ENCODE results near the gene RXRG.

The RXRG gene

DNA sequence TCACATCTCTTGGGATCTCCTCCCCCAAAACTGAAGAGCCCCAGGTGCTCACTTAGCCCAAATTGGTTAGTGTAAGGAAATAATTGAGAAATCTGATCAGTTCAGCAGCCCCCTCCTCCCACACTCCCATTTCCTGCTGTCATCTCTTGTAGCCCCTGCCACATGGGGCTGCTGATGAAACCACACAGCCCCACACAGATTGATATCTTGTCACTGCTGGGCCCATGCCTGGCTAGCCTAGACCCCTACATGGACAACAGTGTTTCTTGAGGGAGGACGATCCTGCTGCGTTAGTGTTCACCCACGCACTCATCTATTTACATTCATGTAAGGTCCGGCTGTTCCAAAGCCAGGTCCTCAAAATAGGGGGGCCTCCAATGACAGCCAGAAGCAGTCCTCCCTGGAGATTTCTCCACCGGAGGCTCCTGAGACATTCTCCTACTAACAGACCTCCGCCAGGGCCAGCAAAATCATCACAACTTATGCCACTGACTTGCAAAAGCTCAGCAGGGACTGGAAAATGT is 23.9 kb upstream of the RXRG start:
- DNase-seq (ENCODE audit: low spot score): no peak
- Histone ChIP-seq H3K79me1 (ENCODE audit: low read depth, low read length) (no peaks in the 10 kb centered on the region), H4K8ac (ENCODE audit: low read depth, low read length) (no peak overlapping the region), H3K27ac (replicated peaks; ENCODE audit: low read length) (no peak overlapping the region), H3K36me3 (replicated peaks in 1 of 2; ENCODE audit: control insufficient read depth in 2 of 2, insufficient read depth in 2 of 2, low read length in 2 of 2) (no peaks in the 10 kb centered on the region), H3K18ac (ENCODE audit: low read length) (no peak overlapping the region), H3K4me3 (ENCODE audit: low read length in 2 of 2) (no peak overlapping the region), H4K91ac (ENCODE audit: low read depth, low read length, poor library complexity) (no peak overlapping the region), H3K23ac (ENCODE audit: low read depth, low read length, poor library complexity) (no peak overlapping the region), H3K27me3 (ENCODE audit: control insufficient read depth in 3 of 3, insufficient read depth in 3 of 3, low read depth in 1 of 3, low read length in 3 of 3) (no peaks in the 10 kb centered on the region), H2BK15ac (ENCODE audit: low read length) (no peak overlapping the region), H2BK120ac (ENCODE audit: low read depth, low read length) (no peak overlapping the region), H2BK5ac (ENCODE audit: low read length) (no peak overlapping the region), H3K4ac (ENCODE audit: low read length) (no peak overlapping the region), H3K9ac (ENCODE audit: low read depth, low read length, poor library complexity) (no peak overlapping the region), H3K14ac (ENCODE audit: low read length) (no peak overlapping the region), H2AFZ (ENCODE audit: low read length) (no peak overlapping the region), H2BK12ac (ENCODE audit: low read length) (no peak overlapping the region), H3K4me2 (ENCODE audit: insufficient read depth, low read length, poor library complexity, severe bottlenecking) (no peak overlapping the region), H3K4me1 (ENCODE audit: control insufficient read depth in 2 of 2, insufficient read depth in 1 of 2, low read depth in 1 of 2, low read length in 2 of 2) (peaks cover 0 to 5% of the 10 kb centered on the region in 2 donors), H2AK5ac (ENCODE audit: low read depth, low read length) (no peak overlapping the region), H3K9me3 (replicated peaks in 1 of 2; ENCODE audit: control insufficient read depth in 2 of 2, insufficient read depth in 1 of 2, low read depth in 1 of 2, low read length in 2 of 2) (no peaks in the 10 kb centered on the region)
- no CpG with 5 or more reads among the region's 6 CpGs for WGBS, 2 donors (ENCODE audit: extremely low coverage in 2 of 2, insufficient read length in 2 of 2, insufficient replicate concordance in 1 of 2)

DNA sequence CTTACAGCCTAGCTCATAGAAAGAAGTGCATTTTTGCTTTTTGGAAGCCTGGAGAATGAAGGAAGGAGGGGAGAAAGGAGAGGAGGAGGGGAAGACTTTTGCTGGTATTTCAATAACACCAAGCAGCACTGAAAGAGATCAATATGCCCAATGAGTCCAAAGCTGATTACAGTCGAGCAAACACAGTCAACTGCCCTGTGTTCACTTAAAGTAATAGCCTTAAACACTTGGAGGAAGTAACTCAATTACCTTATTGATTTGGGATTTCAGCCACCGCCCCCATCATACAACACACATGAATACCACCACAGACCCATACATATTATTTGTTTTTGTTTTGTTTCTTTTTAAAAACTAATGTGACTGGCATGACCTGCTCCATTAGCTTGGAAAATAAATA is 23.3 kb upstream of the RXRG start:
- H3K9ac ChIP-seq (ENCODE audit: low read depth, low read length, poor library complexity): no peak overlapping the region
- H3K36me3 ChIP-seq (replicated peaks in 1 of 2; ENCODE audit: control insufficient read depth in 2 of 2, insufficient read depth in 2 of 2, low read length in 2 of 2): no peaks in the 10 kb centered on the region
- no peaks in the 10 kb centered on the region for H3K9me3 ChIP-seq (replicated peaks in 1 of 2; ENCODE audit: control insufficient read depth in 2 of 2, insufficient read depth in 1 of 2, low read depth in 1 of 2, low read length in 2 of 2)
- H3K18ac ChIP-seq (ENCODE audit: low read length): no peak overlapping the region
- no peaks in the 10 kb centered on the region for H3K27me3 ChIP-seq (ENCODE audit: control insufficient read depth in 3 of 3, insufficient read depth in 3 of 3, low read depth in 1 of 3, low read length in 3 of 3)
- H3K79me1 ChIP-seq (ENCODE audit: low read depth, low read length): no peaks in the 10 kb centered on the region
- no peak overlapping the region for H4K91ac ChIP-seq (ENCODE audit: low read depth, low read length, poor library complexity)
- no peak overlapping the region for H3K14ac ChIP-seq (ENCODE audit: low read length)
- no peak overlapping the region for H3K4me3 ChIP-seq (ENCODE audit: low read length in 2 of 2)
- WGBS, 2 donors (ENCODE audit: extremely low coverage in 2 of 2, insufficient read length in 2 of 2, insufficient replicate concordance in 1 of 2): no CpG with 5 or more reads among the region's 2 CpGs
- no peak overlapping the region for H2AFZ ChIP-seq (ENCODE audit: low read length)
- no peak overlapping the region for H2BK120ac ChIP-seq (ENCODE audit: low read depth, low read length)
- no peak overlapping the region for H3K4ac ChIP-seq (ENCODE audit: low read length)
- H3K23ac ChIP-seq (ENCODE audit: low read depth, low read length, poor library complexity): no peak overlapping the region
- H3K27ac ChIP-seq (replicated peaks; ENCODE audit: low read length): no peak overlapping the region
- H2BK12ac ChIP-seq (ENCODE audit: low read length): no peak overlapping the region
- DNase-seq (ENCODE audit: low spot score): no peak
- no peak overlapping the region for H4K8ac ChIP-seq (ENCODE audit: low read depth, low read length)
- no peak overlapping the region for H2AK5ac ChIP-seq (ENCODE audit: low read depth, low read length)
- peaks cover 0 to 5% of the 10 kb centered on the region in 2 donors for H3K4me1 ChIP-seq (ENCODE audit: control insufficient read depth in 2 of 2, insufficient read depth in 1 of 2, low read depth in 1 of 2, low read length in 2 of 2)
- H3K4me2 ChIP-seq (ENCODE audit: insufficient read depth, low read length, poor library complexity, severe bottlenecking): no peak overlapping the region
- no peak overlapping the region for H2BK5ac ChIP-seq (ENCODE audit: low read length)
- no peak overlapping the region for H2BK15ac ChIP-seq (ENCODE audit: low read length)

DNA sequence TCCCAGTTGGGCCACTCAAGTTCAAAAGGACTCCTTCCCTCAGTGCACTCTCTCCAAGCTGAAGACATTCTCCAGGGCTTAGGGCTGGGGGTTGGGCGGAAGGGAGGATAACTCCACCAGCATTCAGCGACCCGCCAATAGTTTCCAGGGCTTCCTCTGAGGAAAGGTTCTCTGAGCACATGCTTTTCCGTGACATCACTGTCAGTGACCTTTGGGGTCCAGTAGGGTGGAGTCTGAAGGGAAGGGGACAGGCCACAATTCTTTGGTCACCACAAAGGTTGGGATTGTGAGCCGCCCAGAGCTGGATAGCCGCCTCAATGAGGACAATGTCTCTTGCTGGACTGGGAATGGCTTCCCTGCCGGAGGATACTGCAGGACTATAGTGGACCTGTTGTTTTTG is 22.8 kb upstream of the RXRG start:
- Histone ChIP-seq H2BK120ac (ENCODE audit: low read depth, low read length) (no peak overlapping the region), H2BK5ac (ENCODE audit: low read length) (no peak overlapping the region), H3K27ac (replicated peaks; ENCODE audit: low read length) (no peak overlapping the region), H3K79me1 (ENCODE audit: low read depth, low read length) (no peaks in the 10 kb centered on the region), H4K8ac (ENCODE audit: low read depth, low read length) (no peak overlapping the region), H3K9me3 (replicated peaks in 1 of 2; ENCODE audit: control insufficient read depth in 2 of 2, insufficient read depth in 1 of 2, low read depth in 1 of 2, low read length in 2 of 2) (no peaks in the 10 kb centered on the region), H2AFZ (ENCODE audit: low read length) (peak overlapping the region; percentile 17), H3K4me1 (ENCODE audit: control insufficient read depth in 2 of 2, insufficient read depth in 1 of 2, low read depth in 1 of 2, low read length in 2 of 2) (peaks cover 0 to 5% of the 10 kb centered on the region in 2 donors), H3K4ac (ENCODE audit: low read length) (no peak overlapping the region), H2BK12ac (ENCODE audit: low read length) (no peak overlapping the region), H3K4me3 (ENCODE audit: low read length in 2 of 2) (no peak overlapping the region), H3K9ac (ENCODE audit: low read depth, low read length, poor library complexity) (no peak overlapping the region), H3K4me2 (ENCODE audit: insufficient read depth, low read length, poor library complexity, severe bottlenecking) (no peak overlapping the region), H3K18ac (ENCODE audit: low read length) (no peak overlapping the region), H3K27me3 (ENCODE audit: control insufficient read depth in 3 of 3, insufficient read depth in 3 of 3, low read depth in 1 of 3, low read length in 3 of 3) (no peaks in the 10 kb centered on the region), H3K36me3 (replicated peaks in 1 of 2; ENCODE audit: control insufficient read depth in 2 of 2, insufficient read depth in 2 of 2, low read length in 2 of 2) (no peaks in the 10 kb centered on the region), H3K14ac (ENCODE audit: low read length) (no peak overlapping the region), H3K23ac (ENCODE audit: low read depth, low read length, poor library complexity) (no peak overlapping the region), H2AK5ac (ENCODE audit: low read depth, low read length) (no peak overlapping the region), H4K91ac (ENCODE audit: low read depth, low read length, poor library complexity) (no peak overlapping the region), H2BK15ac (ENCODE audit: low read length) (no peak overlapping the region)
- no CpG with 5 or more reads among the region's 7 CpGs for WGBS, 2 donors (ENCODE audit: extremely low coverage in 2 of 2, insufficient read length in 2 of 2, insufficient replicate concordance in 1 of 2)
- no peak for DNase-seq (ENCODE audit: low spot score)

DNA sequence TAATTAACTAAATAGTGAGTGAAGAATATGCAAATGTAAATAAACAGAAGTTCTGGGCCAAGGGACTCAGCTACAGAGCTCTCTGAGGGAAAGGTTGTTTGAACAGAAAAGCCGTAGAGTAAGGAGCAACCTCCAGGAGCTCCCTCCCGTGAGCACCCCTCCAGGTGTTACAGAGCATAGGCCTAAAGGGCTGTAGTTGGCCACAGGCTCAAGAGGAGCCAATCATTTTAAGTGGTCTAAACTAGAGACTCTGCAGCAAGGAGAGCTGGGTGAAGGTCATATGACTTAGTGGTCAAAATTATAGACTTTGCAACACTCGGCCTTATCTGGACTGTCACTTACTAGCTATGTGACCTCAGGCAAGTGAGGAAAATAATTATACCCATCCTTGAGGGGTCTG is 19.1 kb upstream of the RXRG start:
- Histone ChIP-seq H3K36me3 (replicated peaks in 1 of 2; ENCODE audit: control insufficient read depth in 2 of 2, insufficient read depth in 2 of 2, low read length in 2 of 2) (no peaks in the 10 kb centered on the region), H3K14ac (ENCODE audit: low read length) (no peak overlapping the region), H2BK15ac (ENCODE audit: low read length) (no peak overlapping the region), H3K27ac (replicated peaks; ENCODE audit: low read length) (no peak overlapping the region), H2BK120ac (ENCODE audit: low read depth, low read length) (no peak overlapping the region), H2AFZ (ENCODE audit: low read length) (no peak overlapping the region), H3K9ac (ENCODE audit: low read depth, low read length, poor library complexity) (no peak overlapping the region), H2AK5ac (ENCODE audit: low read depth, low read length) (no peak overlapping the region), H3K9me3 (replicated peaks in 1 of 2; ENCODE audit: control insufficient read depth in 2 of 2, insufficient read depth in 1 of 2, low read depth in 1 of 2, low read length in 2 of 2) (no peaks in the 10 kb centered on the region), H4K91ac (ENCODE audit: low read depth, low read length, poor library complexity) (no peak overlapping the region), H3K27me3 (ENCODE audit: control insufficient read depth in 3 of 3, insufficient read depth in 3 of 3, low read depth in 1 of 3, low read length in 3 of 3) (no peaks in the 10 kb centered on the region), H3K4me3 (ENCODE audit: low read length in 2 of 2) (no peak overlapping the region), H3K23ac (ENCODE audit: low read depth, low read length, poor library complexity) (no peak overlapping the region), H3K4me1 (ENCODE audit: control insufficient read depth in 2 of 2, insufficient read depth in 1 of 2, low read depth in 1 of 2, low read length in 2 of 2) (peaks cover 0 to 5% of the 10 kb centered on the region in 2 donors), H4K8ac (ENCODE audit: low read depth, low read length) (no peak overlapping the region), H3K4me2 (ENCODE audit: insufficient read depth, low read length, poor library complexity, severe bottlenecking) (no peak overlapping the region), H2BK5ac (ENCODE audit: low read length) (no peak overlapping the region), H3K79me1 (ENCODE audit: low read depth, low read length) (no peaks in the 10 kb centered on the region), H3K4ac (ENCODE audit: low read length) (no peak overlapping the region), H2BK12ac (ENCODE audit: low read length) (no peak overlapping the region), H3K18ac (ENCODE audit: low read length) (no peak overlapping the region)
- no peak for DNase-seq (ENCODE audit: low spot score)
- no CpG with 5 or more reads among the region's 3 CpGs for WGBS, 2 donors (ENCODE audit: extremely low coverage in 2 of 2, insufficient read length in 2 of 2, insufficient replicate concordance in 1 of 2)
